Lung (tissue), 12 donors: Measurements from ENCODE around the gene CDKN2B. TPM values are rescaled to one million over a fixed set of nuclear protein-coding genes. Genes with fewer than 3 reads are reported as not detected.

ENCODE experiments used
- ATAC-seq: fragments of 200-7000 bp; cut with Tn5 transposase; one replicate; pipeline ENCODE4 v1.9.1; 2020; ENCODE audit warnings: moderate number of reproducible peaks; ENCODE audit not compliant: insufficient read depth, low FRiP score
- DNase-seq, 3 donors: peaks; one replicate each; pipeline ENCODE4 v3.0.0-alpha.2; 2013 to 2017
- H3K27ac ChIP-seq, 2 donors: one replicate each; pipeline ENCODE4 v1.5.1; 2013; ENCODE audit warnings: mild to moderate bottlenecking in 2 of 2, moderate library complexity in 2 of 2, control low read depth in 1 of 2, inconsistent platforms in 1 of 2, low read depth in 1 of 2, low read length in 1 of 2
- H3K27me3 ChIP-seq, 3 donors: one replicate each; pipeline ENCODE4 v1.5.1; 2013; ENCODE audit warnings: low read length in 2 of 3; ENCODE audit not compliant: control insufficient read depth in 3 of 3, insufficient read depth in 3 of 3
- H3K36me3 ChIP-seq, 4 donors: one replicate each; pipeline ENCODE4 v1.5.1; 2013; ENCODE audit warnings: low read length in 4 of 4, mild to moderate bottlenecking in 1 of 4, moderate library complexity in 1 of 4; ENCODE audit not compliant: control insufficient read depth in 4 of 4, insufficient read depth in 4 of 4
- H3K4me1 ChIP-seq, 5 donors: one replicate each; pipeline ENCODE4 v1.5.1; 2013; ENCODE audit warnings: low read length in 5 of 5, mild to moderate bottlenecking in 2 of 5, moderate library complexity in 1 of 5; ENCODE audit not compliant: control insufficient read depth in 5 of 5, insufficient read depth in 5 of 5
- H3K4me3 ChIP-seq: one replicate; pipeline ENCODE4 v1.5.1; 2013; ENCODE audit warnings: mild to moderate bottlenecking, control low read depth, moderate library complexity
- H3K9ac ChIP-seq, 2 donors: one replicate each; pipeline ENCODE4 v1.5.1; 2013; ENCODE audit warnings: low read length in 2 of 2, control low read depth in 1 of 2; ENCODE audit not compliant: insufficient read depth in 1 of 2
- H3K9me3 ChIP-seq, 4 donors: one replicate each; pipeline ENCODE4 v1.5.1; 2013; ENCODE audit warnings: low read length in 3 of 4, mild to moderate bottlenecking in 1 of 4, moderate library complexity in 1 of 4; ENCODE audit not compliant: control insufficient read depth in 4 of 4, insufficient read depth in 3 of 4
- CTCF ChIP-seq: IDR thresholded peaks from 2 replicates; pipeline ENCODE4 v1.5.1; 2012; ENCODE audit warnings: mild to moderate bottlenecking; ENCODE audit errors: control extremely low read depth, extremely low read depth
- WGBS, 2 donors: extraction: QIAGEN DNeasy Blood & Tissue Kit; methylation state at CpG; one replicate each; pipeline ENCODE4 v1.1.7; 2013; 5-methylcytosine and 5-hydroxymethylcytosine counted together
- polyA plus RNA-seq, 2 donors: library from polyadenylated mRNA; stranded (reverse); fragments of 200-250 nt; gene quantifications; one replicate each; pipeline ENCODE4 v1.2.1, GENCODE V29; 2013
- total RNA-seq, 2 donors: library from RNA; depleted of rRNA in 1 of 2; stranded (reverse); fragments of >200 nt in 1 of 2; gene quantifications; one replicate each; pipeline ENCODE4 v1.2.1, GENCODE V29; 2014 to 2021
- donor health status: control.
- donor health status: control.
- donor health status: Bipolar disorder and iron deficiency.
- donor health status: healthy.
- donor health status: DM: yes; HTN: yes; CAD: no.

Gene CDKN2B
- total and polyA plus RNA-seq, 4 donors: 5.5 to 16.1 (median 11.2) TPM

DNA sequence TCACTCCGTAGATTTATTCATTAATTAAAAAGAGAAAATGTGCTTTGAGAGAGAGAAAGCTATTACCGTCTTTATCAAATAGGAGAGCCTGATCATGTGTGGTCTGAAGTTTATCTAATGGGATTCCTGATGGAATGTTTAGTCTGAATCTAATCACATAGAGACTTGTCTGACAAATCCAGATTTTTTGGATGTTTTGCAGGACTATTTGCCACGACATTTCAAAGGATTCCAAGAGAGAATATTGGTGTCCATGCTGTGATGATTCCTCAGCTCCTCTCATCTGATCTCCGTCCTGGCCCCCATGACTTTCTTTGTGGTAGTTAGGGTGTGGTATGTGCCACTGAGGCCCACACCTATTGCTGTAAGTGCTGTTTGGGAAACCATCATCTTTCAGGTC lies 20.1 kb upstream of the CDKN2B start:
- H3K27me3 ChIP-seq: no peaks in the 10 kb centered on the region
- H3K4me1 ChIP-seq: peaks cover 0 to 1% (median 0%) of the 10 kb centered on the region in 5 donors
- TF ChIP-seq CTCF: no peak
- no peaks in the 10 kb centered on the region for H3K36me3 ChIP-seq
- no peaks in the 10 kb centered on the region for H3K9me3 ChIP-seq
- ATAC-seq (no peak), DNase-seq (no peak)
- no peak overlapping the region for H3K9ac ChIP-seq
- H3K27ac ChIP-seq: no peak overlapping the region
- WGBS, 2 donors: 73 to 79% methylated on average over 4 of the region's 4 CpGs
- H3K4me3 ChIP-seq: no peak overlapping the region

DNA sequence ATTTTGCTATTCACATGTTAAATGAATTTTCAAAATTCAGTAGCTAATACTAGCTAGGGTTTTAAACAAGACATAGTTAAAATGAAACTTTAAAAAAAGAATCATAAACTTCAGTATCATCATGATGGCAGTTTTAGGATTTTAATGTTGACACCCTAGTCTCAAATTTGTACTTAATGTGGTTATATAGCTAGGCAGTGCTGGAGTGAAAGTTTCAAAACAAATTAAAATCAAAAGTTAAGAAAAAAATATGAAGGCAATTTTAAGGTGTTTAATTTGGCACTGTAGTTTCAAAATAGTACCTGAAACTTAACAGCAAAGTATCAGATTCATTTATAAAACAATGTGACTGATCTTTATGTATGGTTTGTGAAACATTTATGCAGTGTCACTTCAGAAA lies 19.3 kb upstream of the CDKN2B start:
- DNase-seq (no peak), ATAC-seq (no peak)
- no peaks in the 10 kb centered on the region for H3K36me3 ChIP-seq
- H3K9me3 ChIP-seq: no peaks in the 10 kb centered on the region
- no peaks in the 10 kb centered on the region for H3K27me3 ChIP-seq
- no peak overlapping the region for H3K9ac ChIP-seq
- no peak overlapping the region for H3K27ac ChIP-seq
- no peak overlapping the region for H3K4me3 ChIP-seq
- H3K4me1 ChIP-seq: peaks cover 0 to 1% (median 0%) of the 10 kb centered on the region in 5 donors
- no peak for TF ChIP-seq CTCF

- Histone ChIP-seq H3K27ac (no peak overlapping the region), H3K4me1 (peaks cover 0 to 1% (median 0%) of the 10 kb centered on the region in 5 donors), H3K4me3 (no peak overlapping the region), H3K27me3 (no peaks in the 10 kb centered on the region), H3K9me3 (no peaks in the 10 kb centered on the region), H3K9ac (no peak overlapping the region), H3K36me3 (no peaks in the 10 kb centered on the region)
- DNase-seq (no peak), ATAC-seq (no peak)
- TF ChIP-seq CTCF: no peak
- 49 to 51% methylated on average over 6 of the region's 6 CpGs for WGBS, 2 donors
These were observed 17.6 kb upstream of the CDKN2B start for GRCh38 chr9:22026696-22027095.

DNA sequence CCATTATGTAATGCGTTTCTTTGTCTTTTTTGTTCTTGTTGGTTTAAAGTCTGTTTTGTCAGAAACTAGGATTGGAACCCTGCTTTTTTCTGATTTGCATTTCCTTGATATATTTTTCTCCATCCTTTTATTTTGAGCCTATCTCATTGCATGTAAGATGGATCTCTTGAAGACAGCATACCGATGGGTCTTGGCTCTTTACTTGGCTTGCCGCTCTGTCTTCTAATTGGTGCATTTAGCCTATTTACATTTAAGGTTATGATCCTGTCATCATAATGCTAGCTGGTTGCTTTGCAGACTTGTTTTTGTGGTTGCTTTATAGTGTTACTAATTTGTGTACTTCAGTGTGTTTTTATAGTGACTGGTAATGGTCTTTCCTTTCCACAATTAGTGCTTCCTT lies 13.3 kb upstream of the CDKN2B start:
- Histone ChIP-seq H3K27ac (no peak overlapping the region), H3K9me3 (no peaks in the 10 kb centered on the region), H3K4me1 (peaks cover 0 to 1% (median 0%) of the 10 kb centered on the region in 5 donors), H3K9ac (no peak overlapping the region), H3K4me3 (no peak overlapping the region), H3K27me3 (no peaks in the 10 kb centered on the region), H3K36me3 (no peaks in the 10 kb centered on the region)
- 95 to 96% methylated on average over 3 of the region's 3 CpGs for whole genome bisulfite sequencing, 2 donors
- ATAC-seq (no peak), DNase-seq (no peak)
- TF ChIP-seq CTCF: no peak
